HG02970 (cell line): ENCODE results near the gene PLB1.

Experiments
- ATAC-seq: cut with Tn5 transposase; IDR thresholded peaks from one replicate; pipeline ENCODE4 v1.9.1; 2021; ENCODE audit warnings: mild to moderate bottlenecking, moderate library complexity, moderate number of reproducible peaks; ENCODE audit not compliant: unreplicated experiment, low FRiP score

The PLB1 gene

DNA sequence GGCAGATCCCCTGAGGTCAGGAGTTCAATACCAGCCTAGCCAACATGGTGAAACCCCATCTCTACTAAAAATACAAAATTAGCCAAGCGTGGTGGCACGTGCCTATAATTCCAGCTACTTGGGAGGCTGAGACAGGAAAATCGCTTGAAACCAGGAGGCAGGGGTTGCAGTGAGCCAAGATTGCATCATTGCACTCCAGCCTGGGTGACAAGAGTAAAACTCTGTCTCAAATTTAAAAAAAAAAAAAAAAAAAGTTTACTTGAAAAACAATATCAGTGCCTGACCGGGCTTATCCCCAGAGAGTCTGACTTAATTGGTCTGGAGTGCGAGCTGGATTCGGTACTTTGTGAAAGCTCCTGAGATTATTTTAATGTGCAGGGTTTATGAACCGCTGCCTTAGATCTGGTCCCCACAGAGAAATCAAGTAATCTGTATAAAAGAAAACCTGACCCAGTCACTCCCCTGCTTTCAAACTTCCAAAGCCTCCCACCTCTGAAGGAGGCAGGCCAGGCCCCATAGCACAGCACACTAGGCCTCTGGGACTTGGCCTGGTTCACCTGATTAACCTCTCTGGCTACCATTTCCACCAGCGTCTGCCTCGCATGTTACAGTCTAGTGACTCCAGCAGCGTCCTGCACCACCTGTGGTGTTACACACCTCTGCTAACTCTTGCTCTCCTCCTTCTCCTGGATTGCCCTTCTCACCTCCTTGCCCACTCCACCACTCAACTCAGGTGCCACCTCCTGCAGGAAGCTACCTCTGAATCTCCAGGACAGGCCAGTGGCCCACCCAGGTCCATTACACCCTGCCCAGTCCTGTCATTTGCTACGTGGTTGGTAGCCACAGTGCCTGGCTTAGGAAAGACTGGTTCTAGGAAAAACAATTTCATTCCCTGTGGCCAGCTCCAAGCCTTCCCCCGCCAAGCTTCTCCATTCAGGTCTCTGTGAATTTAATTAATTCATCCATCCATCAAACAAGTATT lies 141.5 kb downstream of the PLB1 start:
- no peak for ATAC-seq

DNA sequence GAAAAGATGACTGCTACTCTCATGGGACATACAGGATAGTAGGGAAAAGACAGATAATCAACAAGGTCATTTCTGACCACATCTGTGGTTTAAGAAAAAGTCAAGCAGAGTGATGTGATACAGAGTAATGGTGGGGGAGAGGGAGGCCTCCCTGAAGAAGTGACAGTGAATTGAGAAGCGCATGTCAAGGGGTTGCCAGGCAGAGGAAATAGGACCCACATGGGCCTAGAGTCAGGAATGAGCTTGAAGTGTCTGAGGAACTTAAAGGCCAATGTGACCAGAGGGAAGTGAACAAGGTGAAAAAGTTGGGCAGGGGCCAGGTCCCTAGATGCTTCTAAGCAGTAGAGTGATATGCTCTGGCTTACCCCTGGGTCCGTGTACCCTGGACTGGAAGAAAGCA lies 142.2 kb downstream of the PLB1 start:
- ATAC-seq: no peak

DNA sequence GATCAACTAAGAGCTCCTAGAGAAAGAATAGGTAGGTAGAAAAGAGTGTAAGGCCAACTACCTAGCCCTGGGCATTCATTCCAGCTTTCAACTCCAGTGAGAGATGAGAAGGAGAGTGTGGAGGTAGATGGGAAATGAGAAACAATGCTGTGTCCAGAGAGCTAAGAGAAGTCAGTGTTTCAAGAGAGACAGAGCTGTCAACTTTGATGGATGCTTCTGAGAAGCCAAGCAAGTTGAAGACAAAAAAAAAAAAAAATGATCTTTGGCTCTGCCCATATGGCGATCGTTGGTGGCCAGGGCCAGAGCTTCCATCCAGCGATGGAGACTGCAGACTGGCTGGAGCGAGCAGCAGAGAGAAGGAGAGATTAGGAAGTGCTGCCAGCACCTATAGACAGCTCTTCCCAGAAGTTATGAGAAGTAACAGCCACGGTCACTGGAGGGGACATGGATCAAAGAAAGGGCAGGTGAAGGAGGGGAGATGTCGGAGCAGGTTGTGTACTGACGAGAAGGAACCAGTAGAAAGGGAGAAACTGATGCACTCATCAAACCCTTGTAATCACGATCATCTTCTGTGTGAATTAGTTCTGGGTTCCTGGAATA lies 143.3 kb downstream of the PLB1 start:
- no peak for ATAC-seq

DNA sequence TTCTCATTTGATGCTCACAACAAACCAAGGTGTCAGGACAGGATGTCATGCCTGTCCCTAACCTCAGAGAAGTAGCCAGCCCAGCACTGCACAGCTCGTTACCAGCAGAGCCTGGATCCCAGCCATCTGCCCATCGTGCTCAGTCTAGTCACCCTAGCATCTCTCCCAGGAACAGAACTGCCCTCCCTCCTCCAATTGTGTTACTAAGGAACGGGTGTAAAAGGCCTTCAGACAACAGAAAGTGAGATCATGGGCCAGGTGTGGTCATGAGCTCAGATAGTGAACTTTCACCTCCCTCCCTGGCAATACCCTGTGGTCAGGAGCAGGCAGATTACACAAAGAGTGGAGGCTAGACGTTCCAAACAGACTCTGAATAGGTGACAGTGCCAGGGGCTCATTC lies 144.0 kb downstream of the PLB1 start:
- ATAC-seq: no peak

DNA sequence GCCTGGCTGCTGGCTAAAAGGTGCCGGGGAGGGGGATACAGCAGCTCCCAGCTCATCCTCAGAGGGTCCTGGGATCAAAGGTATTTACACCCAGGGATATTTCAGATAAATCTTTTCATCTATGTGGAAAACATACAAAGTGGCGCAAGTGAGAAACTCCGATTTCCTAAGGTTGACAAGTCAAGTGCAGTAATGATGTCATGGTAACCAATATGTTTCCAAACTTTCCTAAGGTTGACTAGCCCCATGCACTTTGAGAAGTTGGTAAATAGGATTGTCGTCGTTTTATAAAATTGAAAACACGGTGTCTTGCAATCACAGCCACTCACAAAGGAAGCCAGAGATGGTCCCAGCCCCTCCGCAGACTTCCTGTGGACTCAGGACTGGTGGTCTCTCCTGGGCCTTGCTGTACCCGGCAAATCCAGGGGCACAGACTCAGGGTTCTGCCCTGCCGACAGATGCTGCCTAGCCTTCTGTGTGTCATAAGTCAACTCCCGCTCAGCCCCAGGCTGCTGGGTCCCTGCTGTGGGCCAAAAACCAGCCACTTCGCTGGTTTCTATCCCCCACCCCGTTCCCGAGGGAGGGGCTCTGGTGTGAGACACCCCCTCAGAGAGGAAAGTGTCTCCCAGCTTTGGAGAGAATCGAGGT lies 144.5 kb downstream of the PLB1 start:
- no peak for ATAC-seq

DNA sequence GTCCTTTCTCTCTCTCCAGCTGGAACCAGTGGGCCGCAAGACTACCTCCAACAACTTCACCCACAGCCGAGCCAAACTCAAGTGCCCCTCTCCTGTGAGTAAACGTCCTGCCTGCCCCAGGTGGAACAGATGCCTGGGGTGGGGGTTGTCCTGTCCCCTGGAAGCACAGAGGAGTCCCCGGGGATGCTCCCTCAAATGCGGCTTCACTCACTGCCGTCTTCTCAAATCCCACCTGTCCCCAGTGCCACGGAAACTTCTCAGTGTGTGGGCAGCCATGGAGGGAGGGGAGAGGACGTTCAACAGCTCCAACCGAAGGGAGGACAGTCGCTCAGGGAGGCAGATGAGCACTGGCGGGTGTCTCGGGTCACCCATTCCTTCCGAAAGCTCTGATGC lies 145.0 kb downstream of the PLB1 start:
- ATAC-seq: no peak

DNA sequence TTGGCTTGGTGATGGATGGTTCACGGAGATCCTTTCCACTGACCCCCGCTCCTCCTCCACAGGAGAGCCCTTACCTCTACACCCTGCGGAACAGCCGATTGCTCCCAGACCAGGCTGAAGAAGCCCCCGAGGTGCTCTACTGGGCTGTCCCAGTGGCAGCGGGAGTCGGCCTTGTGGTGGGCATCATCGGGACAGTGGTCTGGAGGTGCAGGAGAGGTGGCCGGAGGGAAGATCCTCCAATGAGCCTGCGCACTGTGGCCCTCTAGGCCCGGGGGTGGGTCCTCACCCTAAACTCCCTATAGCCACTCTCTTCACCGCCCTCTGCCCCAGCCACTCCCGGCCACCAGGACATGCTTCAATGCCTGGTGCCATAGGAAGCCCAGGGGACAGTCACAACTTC lies 146.9 kb downstream of the PLB1 start:
- ATAC-seq: no peak

DNA sequence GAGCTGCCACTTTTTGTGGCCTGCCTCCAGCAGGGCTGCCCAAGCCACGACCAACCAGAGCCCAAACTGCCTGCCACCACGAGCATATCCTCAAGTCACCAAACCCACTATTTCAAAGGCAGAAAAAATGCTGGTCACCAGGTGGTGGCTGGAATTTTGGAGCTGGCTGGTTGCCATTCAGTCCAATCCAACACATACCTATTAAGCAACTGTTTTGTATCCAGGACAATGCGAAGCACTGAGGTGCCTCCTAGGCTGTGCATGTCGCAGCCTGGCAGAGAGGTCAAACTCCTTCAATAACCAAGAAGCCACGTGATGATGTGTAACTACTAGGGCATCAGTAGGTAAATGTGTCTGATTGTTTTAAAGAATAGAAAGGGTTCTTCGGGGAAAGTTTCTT lies 147.5 kb downstream of the PLB1 start:
- ATAC-seq: no peak

DNA sequence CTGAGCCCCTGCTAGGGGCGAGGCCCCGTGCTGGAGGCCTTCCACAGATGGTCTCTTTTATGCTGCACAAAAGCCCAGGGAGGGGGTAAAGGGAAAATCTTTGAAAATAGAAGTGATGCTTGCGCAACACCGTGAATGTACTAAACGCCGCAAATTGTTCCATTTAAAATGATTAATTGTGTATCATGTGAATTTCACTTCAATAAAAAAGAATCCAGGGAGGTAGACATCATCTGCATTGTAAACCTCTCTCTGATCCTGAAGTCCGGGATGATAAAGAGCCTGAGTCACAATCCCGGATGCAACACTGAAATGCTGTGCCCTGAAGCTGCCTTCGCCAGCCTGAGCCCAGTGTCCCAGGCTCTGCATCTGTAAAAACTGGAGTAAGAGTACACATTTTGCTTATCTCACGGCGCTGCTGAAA lies 148.1 kb downstream of the PLB1 start:
- no peak for ATAC-seq

DNA sequence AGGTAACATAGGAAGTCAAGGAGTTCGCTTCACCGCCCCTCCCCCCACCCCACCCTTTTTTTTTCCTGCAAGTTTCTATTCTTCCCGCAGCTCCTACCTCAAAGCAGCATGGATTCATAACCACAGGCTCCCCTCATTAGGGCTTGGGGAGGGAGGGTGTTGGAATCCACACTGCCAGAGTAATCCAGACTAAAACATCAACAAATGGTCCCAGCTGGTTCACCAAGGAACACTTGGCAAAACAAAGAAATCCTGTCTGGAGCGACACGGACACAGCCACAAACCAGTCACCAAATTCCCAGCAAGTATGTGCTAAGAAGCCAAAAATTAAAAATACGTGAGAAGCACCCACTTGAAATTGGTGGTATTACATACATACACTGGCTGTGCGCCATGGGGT lies 148.9 kb downstream of the PLB1 start:
- ATAC-seq: no peak

DNA sequence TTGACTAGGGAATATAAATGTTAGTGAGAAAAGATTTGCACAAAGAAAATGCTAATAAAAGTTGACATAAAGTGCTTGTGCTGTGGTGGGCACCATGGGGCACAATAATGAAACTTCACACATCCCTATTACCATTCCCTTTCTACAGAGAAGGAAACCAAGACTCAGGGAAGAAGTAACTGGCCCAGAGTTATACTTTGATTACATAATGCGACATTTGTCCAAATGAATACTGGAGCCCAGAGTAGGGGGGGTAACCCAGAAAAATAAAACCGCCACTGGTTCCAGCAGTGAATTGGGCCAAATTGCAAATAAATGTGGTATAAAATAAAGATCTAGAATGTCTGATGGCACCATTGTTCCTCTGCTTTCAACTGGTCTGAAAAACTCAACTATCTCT lies 149.7 kb downstream of the PLB1 start:
- ATAC-seq: no peak

DNA sequence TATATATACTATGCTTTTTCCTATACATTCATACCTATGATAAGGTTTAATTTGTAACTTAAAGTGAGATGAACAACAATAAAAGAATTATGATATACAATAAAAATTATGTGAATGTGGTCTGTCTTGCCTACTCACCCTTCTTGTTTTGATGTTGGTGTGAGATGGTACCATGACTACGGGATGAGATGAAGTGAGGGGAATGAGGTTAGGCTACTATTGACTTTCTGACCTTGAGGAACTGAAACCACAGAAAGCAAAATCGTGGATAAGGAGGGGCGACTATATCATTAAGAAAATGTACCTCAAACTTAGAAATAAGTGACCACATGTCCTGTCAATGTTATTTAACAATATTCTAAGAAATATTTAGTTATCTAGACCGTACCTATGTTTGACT lies 151.8 kb downstream of the PLB1 start:
- no peak for ATAC-seq

DNA sequence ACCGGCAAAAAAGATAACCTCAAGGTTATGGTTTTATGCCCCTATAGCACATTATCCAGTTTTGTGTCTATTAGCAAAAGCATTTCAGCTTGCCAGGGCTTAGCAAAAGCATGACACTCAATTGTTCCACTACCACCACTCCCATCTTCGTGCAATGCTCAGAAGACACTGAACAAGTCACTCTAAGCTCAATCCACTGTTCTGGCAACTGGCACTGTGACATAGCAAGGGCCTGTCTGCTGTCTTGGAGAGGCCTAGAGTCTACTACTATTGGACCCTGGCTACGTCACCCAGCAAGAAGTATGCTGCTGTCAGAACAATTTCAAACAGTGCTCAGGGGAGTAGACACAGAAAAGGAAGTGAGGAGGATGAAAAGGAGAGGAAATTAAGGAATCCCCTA lies 152.3 kb downstream of the PLB1 start:
- ATAC-seq: no peak

DNA sequence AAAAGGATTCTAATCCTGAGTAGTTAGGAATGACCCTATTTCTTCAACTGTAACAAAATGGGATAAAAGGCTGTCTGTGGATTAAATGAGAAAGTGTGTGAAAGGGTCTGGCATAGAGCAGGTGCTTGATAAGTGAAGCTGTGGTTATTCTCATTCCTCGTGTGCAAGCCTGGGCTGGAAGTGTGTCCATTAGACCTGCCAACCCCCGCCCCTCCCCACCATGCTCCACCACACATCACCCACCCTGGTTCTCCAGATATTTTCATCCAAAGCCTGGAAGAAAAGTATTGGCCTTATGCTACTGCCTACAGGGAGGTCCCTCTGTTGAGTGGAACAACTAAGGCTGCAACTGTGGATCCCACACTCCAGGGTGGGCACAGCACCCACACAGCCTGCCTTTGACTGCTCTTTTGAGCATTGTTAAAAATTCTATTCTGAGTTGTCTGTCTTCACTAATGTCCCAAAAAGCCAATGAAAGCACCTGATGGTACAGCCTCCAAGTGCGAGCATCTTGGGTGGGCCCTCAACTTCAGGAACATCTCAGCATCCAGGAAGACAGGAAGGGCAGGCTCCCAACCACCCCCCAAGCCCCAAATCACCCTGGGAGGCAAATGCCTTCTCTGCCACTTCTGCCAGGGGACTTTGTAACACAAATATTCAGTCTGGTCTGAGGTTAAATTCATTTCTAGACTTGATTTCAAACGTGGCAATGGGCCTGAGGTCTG lies 153.0 kb downstream of the PLB1 start:
- no peak for ATAC-seq

DNA sequence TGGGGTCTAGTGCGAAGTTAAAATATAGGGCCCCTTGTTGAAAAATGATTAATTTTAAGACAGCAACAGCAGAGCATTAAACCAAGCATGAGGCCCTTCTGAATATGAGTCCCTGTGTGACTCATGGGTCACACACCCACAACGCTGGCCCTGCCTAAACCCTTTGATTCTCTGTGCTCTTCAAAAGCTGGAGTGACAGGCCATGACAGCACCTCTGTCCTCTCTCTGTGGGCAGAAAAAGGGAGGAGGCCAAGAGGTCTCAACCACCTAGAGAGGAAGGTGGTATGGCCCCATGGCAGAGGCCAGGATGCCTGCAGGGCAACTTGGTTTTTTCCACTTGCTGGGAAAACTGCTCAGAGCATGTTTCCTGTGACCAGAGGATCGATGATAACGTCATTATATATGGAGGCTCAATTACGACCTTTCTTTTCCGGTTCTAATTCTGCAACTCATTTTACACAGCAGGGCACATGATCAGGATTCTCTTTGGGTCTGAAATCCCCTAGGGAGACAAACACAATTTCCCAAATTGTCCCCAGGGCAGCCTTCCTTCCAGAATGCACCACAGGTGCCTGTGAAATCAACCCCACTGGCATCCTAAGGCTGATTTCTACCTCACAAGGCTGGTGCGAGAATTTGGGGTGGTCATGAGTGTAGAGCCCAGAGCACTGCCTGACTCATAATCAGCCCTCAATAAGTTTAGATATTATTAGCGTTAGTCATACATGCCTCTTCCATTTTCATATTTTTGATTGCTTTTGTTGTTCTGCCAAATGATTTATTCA lies 153.8 kb downstream of the PLB1 start:
- ATAC-seq: no peak

DNA sequence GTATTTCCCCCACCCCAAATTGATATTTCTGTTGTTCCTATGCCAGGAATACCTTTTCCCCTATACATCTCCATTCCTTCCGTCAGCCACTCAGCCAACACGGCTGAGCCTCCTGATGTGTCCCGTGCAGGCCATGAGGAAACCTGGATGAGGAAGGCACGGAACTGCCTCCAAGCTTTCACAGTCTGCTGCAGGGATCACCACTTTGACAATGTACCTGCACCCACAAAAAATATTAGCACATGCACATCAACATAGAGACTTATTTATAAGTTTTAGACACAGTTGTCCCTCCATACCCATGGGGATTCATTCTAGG lies 154.4 kb downstream of the PLB1 start:
- ATAC-seq: no peak

DNA sequence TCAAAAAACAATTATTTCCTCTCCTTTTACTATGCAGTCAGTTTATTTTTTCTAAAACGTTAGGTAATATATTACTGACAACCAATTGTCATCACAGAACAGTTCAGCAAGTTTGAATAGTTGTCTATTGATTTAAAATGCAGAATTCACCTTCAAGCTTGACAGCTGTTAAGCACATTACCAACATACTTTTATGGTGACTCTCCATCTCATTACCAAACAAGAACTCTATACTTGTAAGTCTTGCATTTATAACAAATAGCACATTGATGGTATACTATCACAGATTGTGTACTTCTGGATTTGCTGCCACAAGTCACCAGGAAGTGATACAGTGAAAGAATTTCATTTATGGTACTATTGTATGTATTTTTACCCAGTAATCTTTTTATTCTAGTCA lies 156.4 kb downstream of the PLB1 start:
- ATAC-seq: no peak

DNA sequence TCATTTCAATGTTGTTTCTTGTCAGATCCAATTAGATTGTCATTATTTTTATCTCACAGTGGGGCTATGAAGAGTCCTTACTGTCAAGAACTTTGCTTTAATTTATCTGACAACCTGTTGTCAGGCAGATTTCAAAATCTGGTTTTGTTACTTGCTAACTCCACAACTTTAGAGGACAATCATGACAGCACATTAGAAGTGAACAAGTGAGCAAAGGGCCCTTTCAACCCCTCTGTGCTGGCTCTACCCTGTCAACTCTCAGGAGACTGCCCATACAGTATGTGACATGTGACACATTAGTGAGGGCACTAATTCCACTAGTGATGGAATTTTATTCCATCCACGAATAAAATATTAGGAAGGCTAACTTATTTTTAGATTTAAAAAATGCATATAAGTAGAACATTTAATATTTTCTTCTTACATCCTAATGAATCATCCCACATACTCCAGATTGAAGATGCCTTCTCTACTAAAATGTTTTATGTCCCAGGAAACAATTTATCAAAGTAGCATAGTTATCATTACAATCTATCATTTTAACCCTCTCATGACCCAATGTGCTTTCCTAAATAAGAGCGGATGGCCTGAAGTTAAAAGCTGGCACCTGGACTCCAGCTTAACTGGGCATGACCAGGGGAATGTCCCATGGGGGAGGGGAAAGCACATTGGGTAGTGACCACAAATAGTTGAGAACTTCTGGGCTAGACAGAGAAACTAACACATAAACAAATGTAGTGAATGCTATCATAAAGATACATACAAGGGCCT lies 158.2 kb downstream of the PLB1 start:
- no peak for ATAC-seq

DNA sequence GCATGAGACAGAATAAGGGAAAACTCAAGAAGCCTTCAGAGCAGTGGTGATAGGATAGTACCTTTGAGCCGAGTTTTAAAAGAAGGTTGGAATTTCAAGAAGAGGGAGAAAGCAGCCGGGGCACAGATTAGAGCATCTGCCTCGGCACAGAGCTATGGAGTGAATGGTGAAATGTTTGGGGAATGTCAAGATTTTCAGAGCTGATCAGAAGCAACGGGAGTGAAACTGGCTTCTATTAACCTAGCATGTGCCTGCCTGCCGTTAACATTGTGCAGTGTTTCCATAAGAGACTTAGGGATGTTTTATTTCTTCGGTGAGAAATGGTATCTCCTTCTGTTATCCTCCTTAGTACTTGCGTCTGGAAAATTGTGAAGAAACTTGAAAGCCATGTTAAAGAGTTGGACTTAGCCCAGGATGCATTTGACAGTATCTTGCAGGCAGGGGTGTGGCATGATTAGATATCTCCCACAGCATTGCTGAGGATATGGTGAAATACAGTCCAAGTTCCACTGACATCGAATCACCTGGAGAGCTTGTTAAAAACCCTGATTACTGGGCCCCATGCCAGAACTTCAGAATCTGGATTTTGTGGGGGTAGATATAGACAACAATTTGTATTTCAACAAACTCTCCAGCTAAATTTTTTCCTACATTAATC lies 158.9 kb downstream of the PLB1 start:
- no peak for ATAC-seq
